ENCODE results near the gene BORCS8.

DNA sequence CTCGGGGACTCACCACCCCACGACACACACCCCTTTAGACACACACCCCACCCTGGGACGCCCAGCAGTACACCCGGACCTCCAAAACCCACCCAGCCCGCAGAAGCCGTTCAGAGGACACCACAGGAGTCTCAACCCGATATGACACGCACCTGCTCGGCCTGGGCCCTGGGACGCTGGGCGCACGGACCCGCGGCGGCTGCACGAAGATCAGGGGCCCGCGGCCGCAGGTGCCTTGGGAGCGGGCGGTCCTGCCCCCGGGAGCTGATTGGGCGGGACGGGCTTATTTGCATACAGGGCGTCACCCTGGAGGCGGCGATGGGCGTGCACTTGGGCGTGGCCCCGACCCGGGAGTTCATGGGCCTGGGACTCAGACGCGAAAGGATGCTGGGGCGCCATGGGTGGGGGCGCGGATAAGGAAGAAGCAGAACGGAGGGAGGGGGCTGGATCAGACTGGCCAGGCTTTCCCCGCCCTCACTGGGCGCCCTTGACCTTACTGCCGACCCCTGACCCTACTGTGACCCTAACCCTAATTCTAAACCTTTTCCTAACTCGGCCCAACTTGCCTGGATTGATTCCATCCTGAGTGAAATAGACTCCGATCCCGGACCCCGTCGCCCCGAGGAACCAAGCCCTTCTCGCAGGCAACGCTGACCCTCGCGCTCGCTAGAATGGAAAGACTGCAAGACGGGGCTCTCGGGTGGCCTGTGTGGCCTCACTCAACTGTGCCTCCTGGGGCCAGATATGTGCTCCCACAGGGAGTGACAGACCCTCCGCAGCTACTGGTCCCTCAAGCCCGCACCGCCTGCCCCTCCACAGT, 21.7 kb downstream of the BORCS8 start, which contains the start of gene MEF2B:
- TF ChIP-seq EP300 (conservative IDR thresholded peaks at IDR 0.05; ENCODE audit: poor library complexity, severe bottlenecking) (no peak), MXI1 (conservative IDR thresholded peaks at IDR 0.05; ENCODE audit: poor library complexity, severe bottlenecking) (no peak), POLR2AphosphoS5 (IDR thresholded peaks at IDR 0.05) (no peak)
- TF ChIP-seq, protein P1, sequence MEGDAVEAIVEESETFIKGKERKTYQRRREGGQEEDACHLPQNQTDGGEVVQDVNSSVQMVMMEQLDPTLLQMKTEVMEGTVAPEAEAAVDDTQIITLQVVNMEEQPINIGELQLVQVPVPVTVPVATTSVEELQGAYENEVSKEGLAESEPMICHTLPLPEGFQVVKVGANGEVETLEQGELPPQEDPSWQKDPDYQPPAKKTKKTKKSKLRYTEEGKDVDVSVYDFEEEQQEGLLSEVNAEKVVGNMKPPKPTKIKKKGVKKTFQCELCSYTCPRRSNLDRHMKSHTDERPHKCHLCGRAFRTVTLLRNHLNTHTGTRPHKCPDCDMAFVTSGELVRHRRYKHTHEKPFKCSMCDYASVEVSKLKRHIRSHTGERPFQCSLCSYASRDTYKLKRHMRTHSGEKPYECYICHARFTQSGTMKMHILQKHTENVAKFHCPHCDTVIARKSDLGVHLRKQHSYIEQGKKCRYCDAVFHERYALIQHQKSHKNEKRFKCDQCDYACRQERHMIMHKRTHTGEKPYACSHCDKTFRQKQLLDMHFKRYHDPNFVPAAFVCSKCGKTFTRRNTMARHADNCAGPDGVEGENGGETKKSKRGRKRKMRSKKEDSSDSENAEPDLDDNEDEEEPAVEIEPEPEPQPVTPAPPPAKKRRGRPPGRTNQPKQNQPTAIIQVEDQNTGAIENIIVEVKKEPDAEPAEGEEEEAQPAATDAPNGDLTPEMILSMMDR (IDR thresholded peaks at IDR 0.05; ENCODE audit: poor library complexity, severe bottlenecking), result no peak

All from neural cell (in vitro differentiated cells).